A549 treated with Hydrocortisone at 1 μM for 4 hours (cell line): Measurements from ENCODE around the gene FAM24B. TPM values are rescaled to one million over a fixed set of nuclear protein-coding genes. Genes with fewer than 3 reads are reported as not detected.

ENCODE experiments used
- total RNA-seq: library from RNA; stranded (reverse); fragments of 200-300 nt; extraction: Qiagen RNA extraction; gene quantifications from 5 replicates; pipeline ENCODE4 v1.2.3, GENCODE V29; 2022

The FAM24B gene, protein sequence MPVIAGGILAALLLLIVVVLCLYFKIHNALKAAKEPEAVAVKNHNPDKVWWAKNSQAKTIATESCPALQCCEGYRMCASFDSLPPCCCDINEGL
- 10.7 to 13.0 TPM (median 12.3 TPM) in 5 replicates for total RNA-seq

DNA sequence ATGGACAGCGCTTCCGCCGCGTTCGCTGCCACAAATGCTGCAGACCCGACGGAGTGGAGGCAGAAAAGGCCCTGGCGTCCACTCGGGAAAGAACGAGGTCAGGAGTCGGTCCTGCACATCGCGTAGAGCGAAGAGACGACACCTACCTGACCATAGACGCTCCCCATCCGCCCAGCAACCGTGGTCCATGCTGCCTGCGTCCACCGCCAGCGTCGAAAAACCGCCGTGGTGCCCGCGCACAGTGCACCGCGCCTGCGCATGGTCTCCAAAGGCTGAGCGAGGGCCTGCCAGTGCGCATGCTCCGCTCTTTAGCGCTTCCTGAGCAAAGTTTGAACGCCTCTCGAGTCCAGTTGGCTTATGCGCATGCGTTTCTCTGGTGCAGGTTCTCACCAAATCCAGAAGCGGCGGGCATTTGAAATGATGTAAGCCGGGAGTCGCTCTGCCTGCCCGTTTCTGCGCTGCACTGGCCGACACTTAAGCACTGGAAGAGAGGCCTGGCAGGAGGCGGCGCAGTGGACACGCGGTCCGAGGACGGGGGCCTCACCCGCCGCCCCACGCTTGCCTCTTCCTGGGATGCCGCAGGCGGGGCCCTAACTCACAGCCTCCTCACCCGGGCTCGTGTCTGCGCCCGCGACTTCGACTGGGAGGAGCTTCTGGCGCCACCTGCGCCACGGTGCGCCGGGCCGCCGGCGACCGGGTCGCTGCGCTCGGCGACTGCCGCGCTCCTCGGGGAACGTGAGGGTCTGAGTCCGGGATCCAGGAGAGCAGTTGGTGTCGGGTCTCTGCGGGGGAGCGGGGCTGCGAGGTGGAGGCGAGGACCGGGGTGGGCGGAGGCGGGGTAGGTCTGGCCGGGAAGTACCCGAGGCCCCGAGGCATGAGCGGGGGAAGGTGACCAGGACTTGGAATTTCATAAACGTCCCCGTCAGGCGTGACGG, at the start of gene FAM24B:
Gene FAM24B (minus strand): TSS at position 243 of the 935 bp plus-strand sequence. CDS start 29,066 bp downstream, outside the sequence.

DNA sequence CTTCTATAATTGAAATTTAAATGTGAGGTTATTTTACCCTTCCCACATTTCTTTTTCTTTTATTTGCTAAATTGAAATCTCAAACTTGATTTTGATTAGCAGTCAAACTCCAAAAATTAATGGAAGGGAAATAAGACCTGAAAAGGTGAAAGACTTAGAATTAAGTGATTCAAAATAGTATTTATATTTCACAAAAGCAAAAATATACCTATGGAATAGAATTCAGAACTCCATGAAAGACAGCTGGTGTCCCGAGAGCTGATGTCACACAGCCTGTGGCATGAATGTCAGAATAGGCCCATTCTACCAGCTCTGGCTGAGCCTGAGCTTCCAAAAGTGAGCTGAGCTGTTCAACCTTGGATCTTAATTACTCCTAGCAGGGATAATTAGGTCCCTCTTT, 30.9 kb upstream of the FAM24B start, which contains the start of gene FAM24A:
Gene FAM24A (plus strand): TSS at position 301 of the 400 bp plus-strand sequence. CDS start 1,025 bp downstream, outside the sequence.

DNA sequence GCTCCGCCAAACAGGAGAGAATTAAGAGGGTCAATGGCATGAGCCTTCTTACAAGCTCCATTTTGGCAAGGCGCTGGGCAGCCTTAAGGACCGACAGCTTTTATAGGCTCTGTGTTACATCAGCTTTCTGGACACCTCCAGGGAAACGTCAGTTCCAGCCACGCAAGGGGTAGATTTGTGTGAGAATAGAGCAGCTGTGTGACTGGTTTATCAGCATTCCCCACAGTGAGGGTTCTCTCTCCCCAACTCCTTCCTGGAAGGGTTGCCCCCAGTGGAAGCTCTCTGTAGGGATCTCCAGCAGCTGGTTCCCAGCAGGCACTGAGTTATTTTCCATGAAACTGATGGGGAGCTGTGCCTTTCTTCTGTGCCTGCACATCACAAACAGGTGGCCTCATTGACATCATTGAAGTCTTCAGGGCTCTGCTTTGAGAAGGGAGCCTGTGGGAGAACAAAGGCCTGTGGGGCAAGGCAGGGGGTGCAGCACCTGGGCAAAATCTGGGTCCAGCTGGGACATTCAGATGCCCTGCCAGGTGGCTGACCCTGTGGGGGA, 33.5 kb downstream of the FAM24B start, which contains the start of gene CUZD1:
Gene CUZD1 (minus strand): TSS at position 75 of the 550 bp plus-strand sequence. CDS start 14 bp downstream, at position 61.

Other genes starting within 250 kb of the FAM24B start
- gene C10orf120, start 179.7 kb downstream of the FAM24B start, total RNA-seq: not detected in 5 replicates
- 1.3 to 1.4 TPM (median 1.3 TPM) in 5 replicates for gene CUZD1, start 33.7 kb downstream of the FAM24B start, total RNA-seq
- gene FAM24A, start 31.0 kb upstream of the FAM24B start, total RNA-seq: not detected in 5 replicates
- 5.7 to 9.8 TPM (median 9.1 TPM) in 5 replicates for gene C10orf88, start 74.6 kb upstream of the FAM24B start, total RNA-seq
- gene PSTK, start 100.8 kb upstream of the FAM24B start, total RNA-seq: 3.7 to 4.8 TPM (median 4.2 TPM) in 5 replicates
- gene IKZF5, start 129.2 kb upstream of the FAM24B start, total RNA-seq: 5.5 to 8.7 TPM (median 6.3 TPM) in 5 replicates
- 5.6 to 9.9 TPM (median 8.7 TPM) in 5 replicates for gene ACADSB, start 129.4 kb upstream of the FAM24B start, total RNA-seq